Endothelial cell of umbilical vein (primary cell): Measurements from ENCODE around the gene TP53BP1. TPM values are rescaled to one million over a fixed set of nuclear protein-coding genes. Genes with fewer than 3 reads are reported as not detected.
A peak's percentile ranks its signal among the peaks of the same experiment; 100 is the strongest.

Experiments
- BruUV-seq: library from RNA; stranded (reverse); fragments of 400-500 nt; replicated peaks from 2 replicates; lab custom pipeline; 2021; lab: Mats Ljungman, UMichigan
- CTCF ChIA-PET: fragments of 300-600, 350-600 bp; sonication (Branson Sonifier 250); formaldehyde crosslinking; loops from one replicate; lab custom pipeline; 2021; ENCODE audit warnings: antibody characterized with exemption, inconsistent platforms; lab: Charles Lee
- POLR2A ChIA-PET: fragments of 300-600, 350-600 bp; sonication (Branson Sonifier 250); formaldehyde crosslinking; loops from one replicate; lab custom pipeline; 2021; ENCODE audit warnings: antibody characterized with exemption, inconsistent platforms; lab: Charles Lee
- DNase-seq: peaks from one replicate; pipeline ENCODE4 v3.0.0-alpha.2; 2011; ENCODE audit warnings: low read depth, low spot score
- FAIRE-seq: peaks from 2 replicates; lab custom pipeline; 2011; peaks lifted over from hg19 to GRCh38; lab: Jason Lieb, UNC
- H2AFZ ChIP-seq: 2 replicates; pipeline ENCODE4 v1.6.0; 2012; ENCODE audit warnings: low read depth, low read length, control low read depth, inconsistent platforms
- H3K27ac ChIP-seq: 2 replicates; pipeline ENCODE4 v1.5.1; 2011; ENCODE audit warnings: low read depth, mild to moderate bottlenecking, control low read depth, low read length, moderate library complexity; ENCODE audit not compliant: insufficient read depth
- H3K27me3 ChIP-seq, 2 experiments: 2 replicates each; pipeline versions ENCODE4 v1.6.0 to v1.6.1; 2011; ENCODE audit warnings: low read length in 2 of 2, mixed read lengths in 1 of 2; ENCODE audit not compliant: control insufficient read depth in 2 of 2, insufficient read depth in 2 of 2
- H3K36me3 ChIP-seq, 2 experiments: 2 replicates in 1 of 2; 3 replicates in 1 of 2; pipeline ENCODE4 v1.5.1; 2011; ENCODE audit warnings: low read length in 2 of 2, mild to moderate bottlenecking in 1 of 2, moderate library complexity in 1 of 2; ENCODE audit not compliant: control insufficient read depth in 2 of 2, insufficient read depth in 2 of 2; ENCODE audit errors: extremely low read depth in 1 of 2
- H3K4me1 ChIP-seq: 3 replicates; pipeline ENCODE4 v1.5.1; 2011; ENCODE audit warnings: mild to moderate bottlenecking, low read length; ENCODE audit not compliant: control insufficient read depth, insufficient read depth; ENCODE audit errors: extremely low read depth
- H3K4me2 ChIP-seq: 2 replicates; pipeline ENCODE4 v1.6.1; 2011; ENCODE audit warnings: low read length, control low read depth, mixed read lengths; ENCODE audit not compliant: insufficient read depth
- H3K4me3 ChIP-seq, 3 experiments: fragments of 200-600 bp in 1 of 3; sonication (generic), shearing (Covaris generic) in 1 of 3; replicated peaks in 1 of 3; 2 replicates each; pipeline ENCODE4 v1.5.1; 2011 to 2016; ENCODE audit warnings: control low read depth in 3 of 3, low read length in 3 of 3, mild to moderate bottlenecking in 2 of 3, inconsistent platforms in 1 of 3, low read depth in 1 of 3, moderate library complexity in 1 of 3; ENCODE audit not compliant: insufficient read depth in 1 of 3
- H3K79me2 ChIP-seq: 2 replicates; pipeline ENCODE4 v1.6.0; 2012; ENCODE audit warnings: low read length, inconsistent platforms; ENCODE audit not compliant: control insufficient read depth, insufficient read depth
- H3K9ac ChIP-seq: replicated peaks from 2 replicates; pipeline ENCODE3; 2011; ENCODE audit warnings: low read length, control low read depth; ENCODE audit not compliant: insufficient read depth; ENCODE audit errors: extremely low read depth
- H3K9me1 ChIP-seq: replicated peaks from 3 replicates; pipeline ENCODE4 v1.6.0; 2011; ENCODE audit warnings: mild to moderate bottlenecking, low read length; ENCODE audit not compliant: control insufficient read depth, insufficient read depth; ENCODE audit errors: extremely low read depth
- H3K9me3 ChIP-seq: replicated peaks from 2 replicates; pipeline ENCODE4 v1.5.1; 2012; ENCODE audit warnings: low read length, inconsistent platforms; ENCODE audit not compliant: control insufficient read depth, insufficient read depth
- H4K20me1 ChIP-seq: replicated peaks from 2 replicates; pipeline ENCODE3; 2011; ENCODE audit warnings: mild to moderate bottlenecking, low read length; ENCODE audit not compliant: control insufficient read depth, insufficient read depth; ENCODE audit errors: extremely low read depth
- MYC ChIP-seq: IDR thresholded peaks from one replicate; pipeline ENCODE4 v1.6.1; 2011; ENCODE audit warnings: mild to moderate bottlenecking, low read depth, low read length
- dilution Hi-C: fragments of 300-500 bp; cut with MboI; formaldehyde crosslinking; loops from one replicate; pipeline ENCODE4 v1.15.0; 2019; ENCODE audit warnings: low sequenced_read_pairs; ENCODE audit not compliant: extremely low pct_ligation_motif_present
- intact Hi-C: fragments of 100-400 bp; cut with micrococcal nuclease; formaldehyde crosslinking; loops from one replicate; pipeline ENCODE4 v1.10.0; 2022
- polyA plus RNA-seq, 4 experiments: library from polyadenylated mRNA; depleted of rRNA in 3 of 4; stranded (reverse) in 3 of 4; unstranded in 1 of 4; fragments of >200 nt; gene quantifications; 2 replicates each; pipeline versions ENCODE4 v1.2.1 to v1.2.3, GENCODE V29; 2011 to 2012; ENCODE audit warnings: missing spikeins in 1 of 4
- total RNA-seq: library from RNA; stranded (reverse); gene quantifications from 2 replicates; pipeline ENCODE4 v1.2.3, GENCODE V29; 2021
- TF ChIP-seq, protein P1 (sequence below), 2 donors: IDR thresholded peaks; 1 replicate in 1 of 2; 2 replicates in 1 of 2; pipeline ENCODE4 v1.5.1; 2011; ENCODE audit warnings: low read length in 2 of 2, mild to moderate bottlenecking in 2 of 2, moderate library complexity in 2 of 2, control low read depth in 1 of 2, inconsistent platforms in 1 of 2, low read depth in 1 of 2; ENCODE audit not compliant: insufficient read depth in 1 of 2; ENCODE audit errors: extremely low read depth in 1 of 2

The TP53BP1 gene
- total and polyA plus RNA-seq, 2 donors (not counting 3 experiments of a cell fraction or from before 2014, with no cell fraction given), result 28.1 to 59.5 TPM

DNA sequence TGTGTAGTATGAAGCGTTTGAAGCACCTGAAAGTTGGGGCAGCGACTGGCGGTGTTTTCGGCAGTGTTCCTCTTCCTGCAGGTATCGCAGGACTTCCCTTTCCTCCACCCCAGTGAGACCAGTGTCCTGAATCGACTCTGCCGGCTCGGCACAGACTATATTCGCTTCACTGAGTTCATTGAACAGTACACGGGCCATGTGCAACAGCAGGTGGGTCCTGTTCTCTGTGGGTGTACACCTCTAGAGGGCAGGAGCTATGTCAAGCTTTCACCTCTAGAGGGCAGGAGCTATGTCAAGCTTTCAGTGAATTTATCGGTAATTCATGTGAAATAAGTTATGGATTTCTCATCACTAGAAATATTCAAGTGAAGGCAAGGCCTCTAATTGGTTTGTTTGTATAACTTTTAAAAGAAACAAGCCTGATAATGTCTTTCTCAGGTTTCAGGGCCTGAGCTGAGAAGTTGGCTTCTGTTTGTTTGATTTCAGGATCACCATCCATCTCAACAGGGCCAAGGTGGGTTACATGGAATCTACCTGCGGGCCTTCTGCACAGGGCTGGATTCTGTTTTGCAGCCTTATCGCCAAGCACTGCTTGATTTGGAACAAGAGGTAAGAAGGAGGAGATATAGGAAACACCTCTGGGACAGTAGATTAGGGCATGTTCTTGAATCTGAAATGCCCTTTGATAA is 116.8 kb downstream of the TP53BP1 start:
- CTCF ChIA-PET, result interaction anchor here (0.6 to 1.6 kb wide), 24 partner anchors 9 to 270 kb away, joined by 3 to 11 read pairs (median 4); no protein-coding TSS in a partner anchor
- peak; percentile 79 for FAIRE-seq
- dilution Hi-C loops, result no loop called here

More for the DNA sequence above, 116.8 kb downstream of the TP53BP1 start:
- no peak overlapping the region for H2AFZ ChIP-seq
- H4K20me1 ChIP-seq, result no peaks in the 10 kb centered on the region
- H3K4me1 ChIP-seq, result peaks cover 9% of the 10 kb centered on the region
- no peaks in the 10 kb centered on the region for H3K9me3 ChIP-seq
- no peak overlapping the region for H3K27ac ChIP-seq
- no peaks in the 10 kb centered on the region for H3K9me1 ChIP-seq
- POLR2A ChIA-PET, result no interaction called here
- H3K79me2 ChIP-seq, result peaks cover 10% of the 10 kb centered on the region
- peaks cover 4 to 6% of the 10 kb centered on the region in 2 experiments for H3K36me3 ChIP-seq
- no peak overlapping the region for H3K9ac ChIP-seq
- DNase-seq, result peak; percentile 21
- no peaks in the 10 kb centered on the region for H3K27me3 ChIP-seq
- intact Hi-C loops, result no loop called here
- TF ChIP-seq, protein P1, sequence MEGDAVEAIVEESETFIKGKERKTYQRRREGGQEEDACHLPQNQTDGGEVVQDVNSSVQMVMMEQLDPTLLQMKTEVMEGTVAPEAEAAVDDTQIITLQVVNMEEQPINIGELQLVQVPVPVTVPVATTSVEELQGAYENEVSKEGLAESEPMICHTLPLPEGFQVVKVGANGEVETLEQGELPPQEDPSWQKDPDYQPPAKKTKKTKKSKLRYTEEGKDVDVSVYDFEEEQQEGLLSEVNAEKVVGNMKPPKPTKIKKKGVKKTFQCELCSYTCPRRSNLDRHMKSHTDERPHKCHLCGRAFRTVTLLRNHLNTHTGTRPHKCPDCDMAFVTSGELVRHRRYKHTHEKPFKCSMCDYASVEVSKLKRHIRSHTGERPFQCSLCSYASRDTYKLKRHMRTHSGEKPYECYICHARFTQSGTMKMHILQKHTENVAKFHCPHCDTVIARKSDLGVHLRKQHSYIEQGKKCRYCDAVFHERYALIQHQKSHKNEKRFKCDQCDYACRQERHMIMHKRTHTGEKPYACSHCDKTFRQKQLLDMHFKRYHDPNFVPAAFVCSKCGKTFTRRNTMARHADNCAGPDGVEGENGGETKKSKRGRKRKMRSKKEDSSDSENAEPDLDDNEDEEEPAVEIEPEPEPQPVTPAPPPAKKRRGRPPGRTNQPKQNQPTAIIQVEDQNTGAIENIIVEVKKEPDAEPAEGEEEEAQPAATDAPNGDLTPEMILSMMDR (IDR thresholded peaks at IDR 0.05; ENCODE audit: extremely low read depth in 1 of 2, insufficient read depth in 1 of 2, low read depth in 1 of 2, low read length in 2 of 2), result peak; percentile 68 to 81
- no peak for TF ChIP-seq MYC
- no peak overlapping the region for H3K4me2 ChIP-seq
- BruUV-seq, result no TSS peak
- no peak overlapping the region for H3K4me3 ChIP-seq
